GM12865 (cell line): ENCODE data around the gene RBM17.

ENCODE experiments used
- DNase-seq: peaks from one replicate; pipeline ENCODE4 v3.0.0; 2010; ENCODE audit warnings: low read depth
- H3K4me3 ChIP-seq: 2 replicates; pipeline ENCODE4 v1.5.1; 2011; ENCODE audit warnings: mild to moderate bottlenecking, low read depth, low read length, control low read depth
- TF ChIP-seq, protein P1 (sequence below): IDR thresholded peaks from 2 replicates; pipeline ENCODE4 v1.5.1; 2011; ENCODE audit warnings: low read length, control low read depth, low read depth, inconsistent platforms; ENCODE audit not compliant: insufficient read depth; ENCODE audit errors: missing control alignments

Gene RBM17

DNA sequence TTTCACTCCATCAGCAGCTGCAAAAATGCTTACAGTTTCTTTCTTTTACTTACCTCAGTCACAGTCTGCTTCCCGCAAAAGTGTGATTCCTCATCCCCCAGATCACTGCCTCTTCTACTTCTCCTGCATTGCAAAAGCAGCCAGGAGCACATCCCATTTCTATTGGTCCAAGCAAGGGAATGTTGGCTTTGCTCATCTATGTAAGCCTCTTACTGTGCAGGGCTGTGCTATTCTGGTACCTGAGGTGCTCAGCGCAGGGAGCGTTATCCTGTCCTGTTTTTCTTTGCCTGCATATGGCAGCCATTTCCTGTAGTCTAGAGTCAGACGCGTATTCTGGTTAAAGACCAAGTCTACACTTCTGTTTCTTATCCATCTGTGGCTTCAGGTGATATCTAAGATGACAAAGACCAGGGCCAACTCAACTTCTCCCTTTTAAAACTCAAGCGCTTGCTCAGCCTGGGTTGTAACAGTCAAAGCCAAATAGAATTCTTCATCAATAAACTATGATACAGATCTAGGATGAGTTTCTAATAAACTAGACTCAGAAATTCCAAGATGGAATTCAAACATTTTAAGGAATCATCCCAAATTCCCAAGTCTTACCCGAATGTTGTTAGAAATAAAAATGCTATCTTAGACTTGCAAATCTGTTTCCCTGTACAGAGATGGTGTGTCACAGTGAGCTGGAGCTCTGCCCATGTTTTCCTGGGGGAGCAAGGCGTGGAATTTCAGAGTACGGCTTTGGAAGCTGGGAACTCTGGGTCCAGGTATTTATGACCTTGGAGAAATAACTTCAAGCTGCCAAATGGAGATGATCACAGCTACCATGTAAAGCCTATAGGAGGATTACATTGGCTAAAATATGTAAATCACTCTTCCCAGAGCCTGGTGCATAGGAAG, 6.1 kb upstream of the RBM17 start:
- no peak overlapping the region for H3K4me3 ChIP-seq
- TF ChIP-seq, protein P1, sequence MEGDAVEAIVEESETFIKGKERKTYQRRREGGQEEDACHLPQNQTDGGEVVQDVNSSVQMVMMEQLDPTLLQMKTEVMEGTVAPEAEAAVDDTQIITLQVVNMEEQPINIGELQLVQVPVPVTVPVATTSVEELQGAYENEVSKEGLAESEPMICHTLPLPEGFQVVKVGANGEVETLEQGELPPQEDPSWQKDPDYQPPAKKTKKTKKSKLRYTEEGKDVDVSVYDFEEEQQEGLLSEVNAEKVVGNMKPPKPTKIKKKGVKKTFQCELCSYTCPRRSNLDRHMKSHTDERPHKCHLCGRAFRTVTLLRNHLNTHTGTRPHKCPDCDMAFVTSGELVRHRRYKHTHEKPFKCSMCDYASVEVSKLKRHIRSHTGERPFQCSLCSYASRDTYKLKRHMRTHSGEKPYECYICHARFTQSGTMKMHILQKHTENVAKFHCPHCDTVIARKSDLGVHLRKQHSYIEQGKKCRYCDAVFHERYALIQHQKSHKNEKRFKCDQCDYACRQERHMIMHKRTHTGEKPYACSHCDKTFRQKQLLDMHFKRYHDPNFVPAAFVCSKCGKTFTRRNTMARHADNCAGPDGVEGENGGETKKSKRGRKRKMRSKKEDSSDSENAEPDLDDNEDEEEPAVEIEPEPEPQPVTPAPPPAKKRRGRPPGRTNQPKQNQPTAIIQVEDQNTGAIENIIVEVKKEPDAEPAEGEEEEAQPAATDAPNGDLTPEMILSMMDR: no peak
- DNase-seq: no peak

DNA sequence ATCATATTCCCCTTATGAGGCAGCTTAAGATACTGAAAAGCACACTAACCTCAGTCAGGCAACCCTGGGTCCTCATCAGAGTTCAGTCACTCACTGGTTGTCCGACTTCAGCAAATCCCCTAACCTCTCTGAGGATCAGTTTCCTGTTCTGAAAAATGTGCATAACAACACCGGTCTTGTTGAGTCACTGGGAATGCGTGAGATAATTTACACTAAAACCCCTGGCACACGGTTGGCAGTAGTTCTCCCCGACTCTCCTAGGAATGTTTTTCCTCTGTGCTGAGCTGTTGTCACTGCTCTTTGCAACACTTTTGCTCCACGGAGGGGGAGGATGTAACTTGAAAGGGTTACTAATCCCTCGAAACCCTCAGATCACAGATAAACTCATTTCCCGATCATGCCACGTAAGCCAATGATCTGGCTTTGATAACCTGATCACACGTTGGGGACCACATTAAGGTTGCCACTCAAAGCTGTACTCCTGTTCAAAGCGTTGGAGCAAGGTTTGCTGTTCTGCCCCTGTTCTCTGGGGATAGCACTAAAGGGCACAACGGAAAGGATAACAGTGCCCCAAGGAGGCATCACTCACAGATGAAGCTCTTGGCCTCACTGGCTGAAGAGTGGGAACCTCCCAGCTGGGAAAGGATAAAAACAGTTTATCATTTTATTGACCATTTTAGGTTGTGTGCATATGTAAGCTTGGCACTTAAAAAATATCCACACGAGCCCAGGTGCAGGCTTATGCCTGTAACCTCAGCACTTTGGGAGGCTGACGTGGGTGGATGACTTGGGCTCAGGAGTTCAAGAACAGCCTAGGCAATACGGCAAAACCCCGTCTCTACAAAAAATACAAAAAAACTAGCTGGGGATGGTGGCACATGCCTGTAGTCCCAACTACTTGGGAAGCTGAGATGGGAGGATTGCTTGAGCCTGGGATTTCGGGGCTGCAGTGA, 5.0 kb upstream of the RBM17 start:
- TF ChIP-seq, protein P1: no peak
- no peak overlapping the region for H3K4me3 ChIP-seq
- DNase-seq: no peak

DNA sequence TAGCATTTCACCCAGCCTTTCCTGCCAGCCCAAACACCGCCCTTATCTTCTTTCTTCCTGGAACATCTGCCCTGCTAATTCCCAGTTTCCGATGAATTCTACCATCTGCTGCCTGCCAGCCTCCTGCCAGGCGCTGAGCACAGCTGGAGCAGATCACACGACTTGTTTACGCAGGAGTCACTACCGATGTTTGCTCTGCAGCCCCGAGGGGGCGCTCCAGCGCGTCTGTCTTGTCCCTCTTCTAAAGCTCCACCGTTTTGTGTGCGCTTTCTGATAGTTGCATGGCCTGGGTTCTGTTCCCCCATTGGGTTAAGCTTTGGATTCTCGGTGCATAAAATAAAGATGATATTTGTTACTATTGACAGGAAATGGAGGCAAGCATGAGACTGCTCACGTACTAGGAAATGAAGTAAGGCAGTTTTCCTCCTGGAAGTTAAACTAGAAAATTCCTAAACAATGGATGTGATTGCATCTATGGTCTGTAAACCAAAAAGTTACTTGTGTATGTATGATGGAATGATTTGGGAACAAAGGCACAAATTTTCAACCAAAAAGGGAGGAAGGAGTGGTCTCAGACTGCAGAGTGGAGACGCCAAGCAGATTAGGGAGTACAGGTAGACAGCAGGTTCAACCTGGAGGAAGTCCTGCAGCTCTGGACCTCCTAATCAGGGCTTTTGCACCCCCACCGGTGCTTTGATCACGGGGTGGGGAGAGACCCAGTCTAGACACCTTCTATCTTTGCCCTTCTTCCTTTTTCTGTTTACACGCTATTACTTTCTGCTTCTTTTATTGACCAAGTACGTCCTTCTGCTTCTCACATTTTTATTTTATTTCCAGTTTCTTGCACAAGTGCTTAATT, 2.2 kb upstream of the RBM17 start:
- peak; percentile 92 for DNase-seq
- TF ChIP-seq, protein P1: peak; percentile 96
- H3K4me3 ChIP-seq: no peak overlapping the region

DNA sequence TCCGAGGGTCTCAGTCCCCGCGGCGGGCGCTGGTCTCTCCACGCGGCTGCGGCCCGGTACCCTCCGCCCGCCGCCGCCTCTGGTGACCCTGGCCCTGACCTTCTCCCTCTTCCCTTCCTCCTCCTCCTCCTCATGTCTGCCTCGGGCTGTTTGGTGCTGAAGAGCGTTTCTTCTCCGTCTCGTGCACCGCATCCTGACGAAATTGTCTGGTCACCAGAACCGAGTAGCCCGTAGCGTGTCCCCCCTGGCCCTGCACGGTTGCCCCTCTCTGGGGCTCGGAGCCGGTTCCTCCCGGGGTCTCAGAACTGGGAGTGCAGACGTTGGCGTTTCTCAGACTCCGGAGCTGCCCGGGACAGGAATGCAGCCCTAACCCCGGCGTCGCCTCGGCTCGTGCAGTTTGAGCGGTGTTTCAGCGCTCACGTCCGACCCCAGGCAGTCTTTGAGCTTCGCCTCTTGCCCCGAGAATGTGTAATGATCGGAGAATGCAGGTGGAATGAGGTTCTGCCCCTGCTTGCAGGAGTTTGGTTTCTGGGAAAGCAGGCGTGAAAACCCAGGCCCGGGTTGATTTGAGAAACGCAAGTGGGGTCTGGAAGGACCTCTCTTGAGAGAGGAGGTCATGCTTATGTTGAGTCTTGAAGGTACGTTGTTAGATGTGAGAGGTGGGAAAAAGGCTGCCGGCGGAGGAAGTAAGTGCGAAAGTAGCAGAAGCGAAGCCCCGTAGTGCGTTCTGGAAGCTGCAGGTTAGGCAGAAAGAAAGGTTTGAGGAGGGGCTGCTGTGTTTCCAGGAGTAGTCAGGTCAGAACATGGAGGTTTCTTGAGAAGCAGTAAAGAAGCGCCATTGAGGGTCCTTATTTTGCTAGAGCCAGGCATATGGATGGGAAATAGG, 743 bp downstream of the RBM17 start:
- TF ChIP-seq, protein P1: no peak
- DNase-seq: peak; percentile 40
- H3K4me3 ChIP-seq: peak overlapping the region; percentile 91

DNA sequence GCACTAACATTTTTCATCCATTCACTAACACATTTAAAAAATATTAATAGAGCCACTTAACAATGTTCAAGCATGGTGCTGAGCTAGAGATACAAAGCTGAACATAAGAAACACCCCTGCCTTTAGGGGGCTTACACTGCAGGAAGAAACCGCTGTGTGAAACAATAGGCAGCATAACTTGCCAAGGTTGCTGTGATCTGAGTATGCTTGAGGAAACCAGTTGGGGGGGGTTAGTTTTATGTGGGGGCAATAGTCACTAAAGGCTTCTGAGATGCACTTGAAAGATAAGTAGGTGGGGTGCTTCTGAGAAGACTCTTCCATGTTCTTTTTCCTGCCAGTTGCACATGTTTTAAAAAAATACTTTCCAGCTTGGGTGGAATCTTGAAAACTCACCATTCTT, 2.8 kb downstream of the RBM17 start:
- H3K4me3 ChIP-seq: no peak overlapping the region
- TF ChIP-seq, protein P1: no peak
- peak; percentile 35 for DNase-seq
